ENCODE results near the gene WDSUB1.
A peak's percentile ranks its signal among the peaks of the same experiment; 100 is the strongest.

WDSUB1 gene

DNA sequence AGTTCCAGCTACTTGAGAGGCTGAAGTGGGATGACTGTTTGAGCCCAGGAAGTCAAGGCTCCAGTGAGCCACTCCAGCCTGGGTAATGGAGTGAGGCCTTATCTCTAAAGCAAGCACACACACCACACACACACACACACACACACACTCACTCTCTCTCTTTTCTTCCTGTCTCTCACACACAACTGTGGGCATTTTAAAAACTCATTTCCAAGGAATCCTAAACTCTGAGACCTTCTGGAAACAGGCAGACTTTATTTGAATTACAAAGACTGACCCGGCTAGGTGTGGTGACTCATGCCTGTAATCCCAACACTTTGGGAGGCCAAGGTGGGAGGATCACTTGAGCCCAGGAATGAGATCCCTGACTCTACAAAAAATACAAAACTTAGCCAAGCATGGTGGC lies 21.3 kb downstream of the WDSUB1 start:
- Histone ChIP-seq H3K4me1 (ENCODE audit: control insufficient read depth, insufficient read depth, low read length, poor library complexity, severe bottlenecking) (peaks cover 5% of the 10 kb centered on the region), H3K27ac (ENCODE audit: low read depth, low read length, severe bottlenecking) (peak overlapping the region; percentile 2), H3K36me3 (ENCODE audit: control insufficient read depth, insufficient read depth, low read length) (peaks cover 5% of the 10 kb centered on the region), H3K9me3 (ENCODE audit: control insufficient read depth, low read length) (no peaks in the 10 kb centered on the region), H3K4me3 (ENCODE audit: extremely low read depth, insufficient read depth, low read length, poor library complexity, severe bottlenecking) (no peak overlapping the region)
- WGBS, 2 experiments (ENCODE audit: insufficient coverage in 2 of 2), result 29% methylated on average over 1 of the region's 1 CpG; no CpG with 5 or more reads in 1 of the 2 experiments

DNA sequence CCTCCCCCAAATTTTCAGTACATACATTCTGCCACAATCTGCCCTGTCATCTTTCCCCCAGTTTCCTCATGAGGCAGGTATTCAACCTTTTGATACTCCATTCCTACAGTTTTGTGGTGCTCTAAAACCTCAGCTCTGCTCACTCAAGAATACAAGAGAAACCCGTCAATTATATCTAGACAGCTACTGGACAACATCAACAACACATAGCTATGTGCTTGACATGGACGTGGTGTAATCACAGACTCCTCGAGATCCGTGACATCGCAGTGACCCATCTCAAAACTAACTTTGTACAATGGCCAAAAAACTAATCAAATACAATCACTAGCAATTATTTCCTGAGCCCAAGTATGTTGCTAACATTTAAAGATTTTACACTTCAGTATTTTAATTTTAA lies 23.6 kb downstream of the WDSUB1 start:
- Histone ChIP-seq H3K36me3 (ENCODE audit: control insufficient read depth, insufficient read depth, low read length) (peaks cover 5% of the 10 kb centered on the region), H3K9me3 (ENCODE audit: control insufficient read depth, low read length) (no peaks in the 10 kb centered on the region), H3K4me1 (ENCODE audit: control insufficient read depth, insufficient read depth, low read length, poor library complexity, severe bottlenecking) (peaks cover 5% of the 10 kb centered on the region), H3K27ac (ENCODE audit: low read depth, low read length, severe bottlenecking) (peak overlapping the region; percentile 33), H3K4me3 (ENCODE audit: extremely low read depth, insufficient read depth, low read length, poor library complexity, severe bottlenecking) (no peak overlapping the region)
- 91 to 97% methylated on average over 5 of the region's 5 CpGs for whole genome bisulfite sequencing, 2 experiments (ENCODE audit: insufficient coverage in 2 of 2)

DNA sequence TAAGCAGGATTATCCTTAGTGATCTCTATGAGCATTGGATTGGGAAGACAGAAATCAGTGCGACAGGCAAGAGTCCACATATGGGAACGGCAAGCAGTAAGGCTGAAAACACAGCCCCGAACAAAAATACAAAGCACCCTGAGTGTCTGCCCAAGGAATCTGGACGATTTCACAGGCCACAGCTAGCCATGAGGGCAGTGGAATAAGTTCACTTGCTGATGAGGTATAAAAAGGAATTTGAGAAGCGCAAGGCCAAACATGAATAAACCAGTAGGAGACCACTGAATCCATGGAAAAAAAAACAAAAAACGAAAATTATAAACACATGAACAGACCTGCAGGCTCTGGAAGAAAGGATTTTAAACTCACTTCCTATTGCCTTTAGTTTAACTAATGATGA lies 24.3 kb downstream of the WDSUB1 start:
- Histone ChIP-seq H3K27ac (ENCODE audit: low read depth, low read length, severe bottlenecking) (no peak overlapping the region), H3K4me1 (ENCODE audit: control insufficient read depth, insufficient read depth, low read length, poor library complexity, severe bottlenecking) (peaks cover 5% of the 10 kb centered on the region), H3K36me3 (ENCODE audit: control insufficient read depth, insufficient read depth, low read length) (peaks cover 5% of the 10 kb centered on the region), H3K9me3 (ENCODE audit: control insufficient read depth, low read length) (no peaks in the 10 kb centered on the region), H3K4me3 (ENCODE audit: extremely low read depth, insufficient read depth, low read length, poor library complexity, severe bottlenecking) (no peak overlapping the region)
- 87 to 94% methylated on average over 2 to 5 of the region's 6 CpGs for WGBS, 2 experiments (ENCODE audit: insufficient coverage in 2 of 2)

DNA sequence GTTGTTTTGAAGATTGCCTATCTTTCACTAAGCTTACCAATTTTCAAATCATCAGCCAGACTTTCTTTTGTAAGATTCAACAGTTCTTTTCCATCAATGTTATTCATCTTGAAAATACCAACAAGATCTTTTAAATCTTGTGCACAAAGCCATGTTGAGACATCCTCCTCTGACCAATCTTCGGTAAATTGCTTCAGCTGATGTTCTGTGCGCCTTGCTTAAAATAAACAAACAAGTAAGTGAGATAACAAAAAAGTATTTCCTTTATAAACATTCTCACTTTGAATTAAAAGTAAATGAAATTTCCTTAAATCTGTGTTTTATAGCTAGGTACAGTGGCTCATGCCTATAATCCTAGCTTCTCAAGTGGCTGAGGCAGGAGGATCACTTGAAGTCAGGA lies 30.3 kb downstream of the WDSUB1 start:
- Histone ChIP-seq H3K4me1 (ENCODE audit: control insufficient read depth, insufficient read depth, low read length, poor library complexity, severe bottlenecking) (no peaks in the 10 kb centered on the region), H3K9me3 (ENCODE audit: control insufficient read depth, low read length) (no peaks in the 10 kb centered on the region), H3K4me3 (ENCODE audit: extremely low read depth, insufficient read depth, low read length, poor library complexity, severe bottlenecking) (no peak overlapping the region), H3K36me3 (ENCODE audit: control insufficient read depth, insufficient read depth, low read length) (peaks cover 6% of the 10 kb centered on the region), H3K27ac (ENCODE audit: low read depth, low read length, severe bottlenecking) (no peak overlapping the region)
- WGBS, 2 experiments (ENCODE audit: insufficient coverage in 2 of 2), result no CpG with 5 or more reads among the region's 2 CpGs

DNA sequence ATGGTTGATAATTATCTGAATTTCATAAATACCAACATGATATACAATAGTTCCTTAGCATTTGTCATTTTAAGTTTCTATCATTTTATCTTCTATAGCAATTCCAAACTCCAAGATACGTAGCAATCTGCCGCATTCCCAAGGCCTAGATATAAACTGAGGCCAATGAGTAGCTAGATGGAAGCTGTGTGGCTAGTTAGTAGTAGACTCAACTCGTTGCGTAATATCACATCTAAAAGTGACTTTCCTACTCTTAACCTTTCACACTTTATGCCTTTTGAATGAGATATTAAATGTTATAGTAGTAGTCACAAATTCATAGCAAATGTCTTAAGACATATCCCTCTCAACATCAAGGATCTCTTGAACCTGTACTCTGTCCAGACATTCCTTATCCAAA lies 33.6 kb downstream of the WDSUB1 start:
- no peaks in the 10 kb centered on the region for H3K9me3 ChIP-seq (ENCODE audit: control insufficient read depth, low read length)
- no peak overlapping the region for H3K27ac ChIP-seq (ENCODE audit: low read depth, low read length, severe bottlenecking)
- no peak overlapping the region for H3K4me3 ChIP-seq (ENCODE audit: extremely low read depth, insufficient read depth, low read length, poor library complexity, severe bottlenecking)
- peaks cover 14% of the 10 kb centered on the region for H3K36me3 ChIP-seq (ENCODE audit: control insufficient read depth, insufficient read depth, low read length)
- WGBS, 2 experiments (ENCODE audit: insufficient coverage in 2 of 2), result no CpG with 5 or more reads among the region's 4 CpGs
- H3K4me1 ChIP-seq (ENCODE audit: control insufficient read depth, insufficient read depth, low read length, poor library complexity, severe bottlenecking), result no peaks in the 10 kb centered on the region

DNA sequence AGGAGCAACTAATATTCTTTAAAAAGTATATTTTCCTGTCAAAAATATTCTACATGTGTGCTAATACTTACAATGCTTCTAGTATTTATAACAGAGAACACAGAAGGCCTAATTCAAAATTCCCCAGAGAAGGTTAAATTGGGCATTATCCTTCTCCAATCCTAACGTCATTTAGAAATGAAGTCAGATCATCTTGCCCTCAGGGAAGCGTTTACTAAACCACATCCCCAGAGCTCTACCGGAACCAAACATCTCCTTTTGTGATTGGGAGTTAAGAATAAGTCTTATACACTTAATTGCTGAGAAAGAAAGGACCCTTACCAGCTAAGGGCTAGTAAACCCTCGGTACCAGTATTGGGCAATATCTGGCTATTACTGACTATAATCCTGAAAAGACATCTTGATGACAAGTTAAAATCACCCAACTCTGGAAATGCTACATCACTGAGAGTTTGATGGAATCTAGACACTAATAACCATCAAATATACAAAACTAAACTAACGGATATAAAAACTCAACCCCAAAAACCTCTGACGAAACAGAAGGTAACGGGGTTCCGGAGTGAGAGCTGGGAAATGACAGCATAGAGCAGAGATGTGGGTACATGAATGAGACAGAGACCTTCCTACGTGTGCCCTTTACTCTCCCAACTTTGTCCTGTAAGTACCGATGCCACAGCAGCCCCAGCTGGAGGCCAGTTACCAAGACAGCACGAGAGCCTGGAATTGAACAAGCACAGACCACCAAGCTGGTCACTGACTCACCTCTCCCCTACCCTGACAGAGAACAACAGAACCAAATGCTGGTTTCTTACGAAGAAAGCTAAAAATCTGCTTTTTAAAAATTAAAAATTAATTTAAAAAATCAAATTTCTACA lies 35.0 kb downstream of the WDSUB1 start:
- no peaks in the 10 kb centered on the region for H3K4me1 ChIP-seq (ENCODE audit: control insufficient read depth, insufficient read depth, low read length, poor library complexity, severe bottlenecking)
- whole genome bisulfite sequencing, 2 experiments (ENCODE audit: insufficient coverage in 2 of 2), result 81 to 89% methylated on average over 3 to 6 of the region's 12 CpGs
- H3K36me3 ChIP-seq (ENCODE audit: control insufficient read depth, insufficient read depth, low read length), result peaks cover 18% of the 10 kb centered on the region
- H3K9me3 ChIP-seq (ENCODE audit: control insufficient read depth, low read length), result no peaks in the 10 kb centered on the region
- no peak overlapping the region for H3K4me3 ChIP-seq (ENCODE audit: extremely low read depth, insufficient read depth, low read length, poor library complexity, severe bottlenecking)
- H3K27ac ChIP-seq (ENCODE audit: low read depth, low read length, severe bottlenecking), result no peak overlapping the region

DNA sequence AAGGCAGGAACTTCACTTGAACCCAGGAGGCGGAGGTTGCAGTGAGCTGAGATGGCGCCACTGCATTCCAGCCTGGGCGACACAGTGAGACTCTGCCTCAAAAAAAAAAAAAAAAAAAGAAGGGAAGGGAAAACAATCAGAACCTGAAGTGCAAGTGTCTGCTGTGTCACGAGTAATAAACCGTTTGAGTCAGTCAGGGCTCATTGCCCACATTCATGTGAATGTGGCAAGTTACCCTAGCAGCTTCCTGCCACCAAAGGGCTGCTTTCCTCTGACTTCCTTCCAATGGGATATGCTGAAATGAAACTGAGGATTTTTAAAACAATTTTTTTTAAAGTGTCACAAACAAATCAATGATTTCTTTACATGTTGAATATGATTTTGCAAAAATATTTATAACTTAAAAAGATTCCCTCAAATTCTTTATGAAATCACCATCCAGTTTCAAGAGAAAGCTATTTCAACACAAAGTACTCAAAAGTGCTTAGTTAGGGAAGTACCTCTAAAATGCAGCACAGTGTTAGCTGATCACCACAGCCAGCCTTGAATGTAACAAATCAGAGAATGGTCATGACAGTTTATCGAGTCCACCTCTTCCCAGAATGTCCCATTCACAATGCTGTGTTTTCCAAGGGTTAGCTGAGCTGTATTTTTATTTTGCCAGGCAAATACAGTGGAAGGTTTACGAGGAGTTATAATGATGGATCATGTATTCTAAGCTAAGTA lies 36.4 kb downstream of the WDSUB1 start:
- Histone ChIP-seq H3K4me3 (ENCODE audit: extremely low read depth, insufficient read depth, low read length, poor library complexity, severe bottlenecking) (no peak overlapping the region), H3K27ac (ENCODE audit: low read depth, low read length, severe bottlenecking) (no peak overlapping the region), H3K9me3 (ENCODE audit: control insufficient read depth, low read length) (no peaks in the 10 kb centered on the region), H3K36me3 (ENCODE audit: control insufficient read depth, insufficient read depth, low read length) (peaks cover 23% of the 10 kb centered on the region), H3K4me1 (ENCODE audit: control insufficient read depth, insufficient read depth, low read length, poor library complexity, severe bottlenecking) (no peaks in the 10 kb centered on the region)
- 91 to 93% methylated on average over 3 to 5 of the region's 7 CpGs for whole genome bisulfite sequencing, 2 experiments (ENCODE audit: insufficient coverage in 2 of 2)

DNA sequence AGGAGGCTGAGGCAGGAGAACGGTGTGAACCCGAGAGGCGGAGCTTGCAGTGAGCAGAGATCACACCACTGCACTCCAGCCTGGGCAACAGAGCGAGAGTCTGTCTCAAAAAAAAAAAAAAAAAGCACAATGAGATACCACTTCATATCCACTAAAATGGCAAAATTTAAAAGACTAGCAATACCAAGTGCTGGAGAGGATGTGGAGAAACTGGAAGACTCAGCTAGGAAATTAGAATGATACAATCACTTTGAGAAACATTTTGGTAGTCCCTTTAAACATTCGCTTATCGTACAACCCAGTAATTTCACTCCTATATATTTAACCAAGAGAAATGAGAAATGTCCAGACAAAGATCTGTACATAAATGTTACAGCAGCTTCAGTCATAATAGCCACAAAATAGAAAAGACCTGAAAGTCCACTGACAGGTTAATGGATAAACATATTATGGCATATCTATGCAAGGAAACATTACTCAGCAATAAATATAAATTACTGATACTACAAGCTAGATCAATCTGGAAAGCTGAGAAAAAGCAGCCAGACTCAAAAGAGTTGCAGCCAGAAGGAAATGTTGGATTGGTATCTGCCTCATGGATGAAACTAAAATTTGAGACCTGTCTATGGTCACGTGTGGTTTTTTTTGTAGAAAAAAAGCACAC lies 40.0 kb downstream of the WDSUB1 start:
- H3K9me3 ChIP-seq (ENCODE audit: control insufficient read depth, low read length), result no peaks in the 10 kb centered on the region
- no peak overlapping the region for H3K4me3 ChIP-seq (ENCODE audit: extremely low read depth, insufficient read depth, low read length, poor library complexity, severe bottlenecking)
- 100% methylated on average over 1 of the region's 7 CpGs; no CpG with 5 or more reads in 1 of the 2 experiments for WGBS, 2 experiments (ENCODE audit: insufficient coverage in 2 of 2)
- no peak overlapping the region for H3K27ac ChIP-seq (ENCODE audit: low read depth, low read length, severe bottlenecking)
- H3K36me3 ChIP-seq (ENCODE audit: control insufficient read depth, insufficient read depth, low read length), result peaks cover 45% of the 10 kb centered on the region
- peaks cover 10% of the 10 kb centered on the region for H3K4me1 ChIP-seq (ENCODE audit: control insufficient read depth, insufficient read depth, low read length, poor library complexity, severe bottlenecking)

DNA sequence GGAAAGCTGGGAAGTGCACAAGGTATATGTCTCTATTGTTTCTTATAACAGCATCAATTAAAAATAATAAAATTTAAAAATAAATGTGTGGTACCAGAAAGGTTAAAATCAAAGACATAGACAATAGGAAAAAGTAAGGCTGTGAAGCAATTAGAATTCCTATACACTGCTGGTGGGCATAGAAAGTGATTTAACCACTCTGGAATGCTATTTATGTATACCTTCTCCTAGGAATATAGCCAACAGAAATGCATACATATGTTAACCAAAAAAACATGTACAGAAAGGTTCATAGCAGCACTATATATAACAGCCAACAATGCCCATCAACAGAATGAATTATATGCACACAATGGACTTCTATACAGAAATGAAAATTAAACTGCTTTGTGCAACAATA lies 43.0 kb downstream of the WDSUB1 start:
- H3K27ac ChIP-seq (ENCODE audit: low read depth, low read length, severe bottlenecking), result no peak overlapping the region
- H3K36me3 ChIP-seq (ENCODE audit: control insufficient read depth, insufficient read depth, low read length), result peaks cover 67% of the 10 kb centered on the region
- H3K9me3 ChIP-seq (ENCODE audit: control insufficient read depth, low read length), result no peaks in the 10 kb centered on the region
- no peak overlapping the region for H3K4me3 ChIP-seq (ENCODE audit: extremely low read depth, insufficient read depth, low read length, poor library complexity, severe bottlenecking)
- H3K4me1 ChIP-seq (ENCODE audit: control insufficient read depth, insufficient read depth, low read length, poor library complexity, severe bottlenecking), result peaks cover 10% of the 10 kb centered on the region

DNA sequence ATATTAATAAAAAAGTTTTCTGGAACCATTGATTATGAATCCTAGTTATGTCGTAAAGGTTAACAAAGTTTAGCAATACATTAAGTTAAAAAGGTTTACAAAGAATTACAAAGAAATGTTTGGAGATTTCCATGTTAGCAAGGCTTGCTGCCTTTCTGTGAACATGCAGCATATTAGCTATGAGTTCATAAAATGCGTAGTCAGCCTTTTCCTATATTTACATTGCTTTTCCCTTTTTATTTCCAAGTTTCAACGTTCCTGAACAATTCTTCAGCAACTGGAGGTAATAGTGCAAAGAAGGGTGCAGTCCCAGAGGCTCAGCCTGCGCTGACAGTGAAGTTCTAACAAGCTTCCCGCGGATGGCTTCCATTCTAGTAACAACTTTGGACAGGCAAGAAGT lies 51.6 kb downstream of the WDSUB1 start:
- H3K36me3 ChIP-seq (ENCODE audit: control insufficient read depth, insufficient read depth, low read length), result peaks cover 78% of the 10 kb centered on the region
- no peaks in the 10 kb centered on the region for H3K9me3 ChIP-seq (ENCODE audit: control insufficient read depth, low read length)
- H3K4me3 ChIP-seq (ENCODE audit: extremely low read depth, insufficient read depth, low read length, poor library complexity, severe bottlenecking), result no peak overlapping the region
- H3K4me1 ChIP-seq (ENCODE audit: control insufficient read depth, insufficient read depth, low read length, poor library complexity, severe bottlenecking), result no peaks in the 10 kb centered on the region
- 80 to 97% methylated on average over 2 to 5 of the region's 6 CpGs for WGBS, 2 experiments (ENCODE audit: insufficient coverage in 2 of 2)
- H3K27ac ChIP-seq (ENCODE audit: low read depth, low read length, severe bottlenecking), result no peak overlapping the region
